Keratinocyte (primary cell): Measurements from ENCODE around the gene GSTA2. TPM values are rescaled to one million over a fixed set of nuclear protein-coding genes. Genes with fewer than 3 reads are reported as not detected.
"Not testable (repeated sequence)": the region's sequence is repeated elsewhere in the genome, so short reads cannot be mapped to it uniquely, and the experiment has no call there.

Experiments used
- DNase-seq: peaks from one replicate; pipeline ENCODE4 v3.0.0-alpha.2; 2011; ENCODE audit warnings: low read depth, missing footprints, low spot score
- FAIRE-seq: peaks from 2 replicates; lab custom pipeline; 2011; peaks lifted over from hg19 to GRCh38; lab: Jason Lieb, UNC
- H2AFZ ChIP-seq: 2 replicates; pipeline ENCODE4 v1.6.0; 2012; ENCODE audit warnings: low read length, control low read depth, inconsistent platforms; ENCODE audit not compliant: control insufficient read depth
- H3K27ac ChIP-seq: 2 replicates; pipeline ENCODE4 v1.5.1; 2011; ENCODE audit warnings: low read length; ENCODE audit not compliant: control insufficient read depth, insufficient read depth
- H3K27me3 ChIP-seq: 3 replicates; pipeline ENCODE4 v1.6.0; 2011; ENCODE audit warnings: low read length; ENCODE audit not compliant: control insufficient read depth, insufficient read depth; ENCODE audit errors: extremely low read depth
- H3K36me3 ChIP-seq, 2 experiments: 2 replicates in 1 of 2; 3 replicates in 1 of 2; pipeline ENCODE4 v1.5.1; 2011; ENCODE audit warnings: low read length in 2 of 2, mild to moderate bottlenecking in 1 of 2; ENCODE audit not compliant: control insufficient read depth in 2 of 2, insufficient read depth in 2 of 2; ENCODE audit errors: extremely low read depth in 1 of 2
- H3K4me1 ChIP-seq: 3 replicates; pipeline ENCODE4 v1.5.1; 2011; ENCODE audit warnings: low read length; ENCODE audit not compliant: control insufficient read depth, insufficient read depth; ENCODE audit errors: extremely low read depth
- H3K4me2 ChIP-seq: 3 replicates; pipeline ENCODE4 v1.6.0; 2011; ENCODE audit warnings: low read depth, low read length; ENCODE audit not compliant: control insufficient read depth, insufficient read depth; ENCODE audit errors: extremely low read depth
- H3K4me3 ChIP-seq, 3 experiments: fragments of 200-600 bp in 1 of 3; sonication (generic) in 1 of 3; 2 replicates in 2 of 3; 3 replicates in 1 of 3; pipeline ENCODE4 v1.5.1; 2011 to 2016; ENCODE audit warnings: low read length in 3 of 3, mild to moderate bottlenecking in 3 of 3, control low read depth in 2 of 3, inconsistent platforms in 1 of 3, low read depth in 1 of 3, mixed read lengths in 1 of 3, mixed run types in 1 of 3, moderate library complexity in 1 of 3; ENCODE audit not compliant: control insufficient read depth in 2 of 3, insufficient read depth in 2 of 3; ENCODE audit errors: extremely low read depth in 1 of 3
- H3K79me2 ChIP-seq: 2 replicates; pipeline ENCODE4 v1.6.0; 2012; ENCODE audit warnings: low read length; ENCODE audit not compliant: control insufficient read depth, insufficient read depth
- H3K9ac ChIP-seq: 3 replicates; pipeline ENCODE4 v1.6.0; 2011; ENCODE audit warnings: low read length; ENCODE audit not compliant: control insufficient read depth, insufficient read depth; ENCODE audit errors: extremely low read depth
- H3K9me1 ChIP-seq: 3 replicates; pipeline ENCODE4 v1.6.0; 2011; ENCODE audit warnings: low read length; ENCODE audit not compliant: control insufficient read depth, insufficient read depth; ENCODE audit errors: extremely low read depth
- H3K9me3 ChIP-seq: 2 replicates; pipeline ENCODE4 v1.5.1; 2012; ENCODE audit warnings: low read depth, low read length; ENCODE audit not compliant: control insufficient read depth
- H4K20me1 ChIP-seq: 3 replicates; pipeline ENCODE4 v1.6.0; 2011; ENCODE audit warnings: low read length; ENCODE audit not compliant: control insufficient read depth, insufficient read depth; ENCODE audit errors: extremely low read depth
- CTCF ChIP-seq, 3 experiments: IDR thresholded peaks in 1 of 3; conservative IDR thresholded peaks in 1 of 3; optimal IDR thresholded peaks in 1 of 3; 2 replicates in 2 of 3; 3 replicates in 1 of 3; pipeline versions ENCODE3 to v1.5.1; 2011; ENCODE audit warnings: low read length in 3 of 3, mild to moderate bottlenecking in 3 of 3, moderate library complexity in 2 of 3, control low read depth in 1 of 3, inconsistent platforms in 1 of 3; ENCODE audit not compliant: insufficient read depth in 2 of 3; ENCODE audit errors: extremely low read depth in 1 of 3
- EZH2 ChIP-seq: IDR thresholded peaks from one replicate; pipeline ENCODE4 v1.6.1; 2012; ENCODE audit warnings: inconsistent platforms, mild to moderate bottlenecking, low read length, moderate library complexity
- dilution Hi-C: fragments of 300-500 bp; cut with MboI; formaldehyde crosslinking; loops from one replicate; pipeline ENCODE4 v1.7.0; 2020; ENCODE audit warnings: low sequenced_read_pairs; ENCODE audit not compliant: extremely low pct_ligation_motif_present
- polyA plus RNA-seq, 5 experiments: library from polyadenylated mRNA; depleted of rRNA in 3 of 5; stranded (reverse) in 3 of 5; stranded (forward) in 1 of 5; unstranded in 1 of 5; fragments of >200 nt; gene quantifications; 1 replicate in 1 of 5; 2 replicates in 3 of 5; 3 replicates in 1 of 5; pipeline versions ENCODE4 v1.2.1 to v1.2.3, GENCODE V29; 2011 to 2012; ENCODE audit warnings: missing spikeins in 2 of 5, low read depth in 1 of 5, low replicate concordance in 1 of 5

GSTA2 gene
- polyA plus RNA-seq, 1 donor (not counting 4 experiments of a cell fraction or from before 2014, with no cell fraction given) = not detected

- Histone ChIP-seq H3K4me1 (no peaks in the 10 kb centered on the region), H3K9me1 (no peaks in the 10 kb centered on the region), H3K27ac (no peak overlapping the region), H2AFZ (no peak overlapping the region), H3K79me2 (no peaks in the 10 kb centered on the region), H3K9me3 (no peaks in the 10 kb centered on the region), H3K4me3 (no peak overlapping the region), H3K4me2 (no peak overlapping the region), H4K20me1 (no peaks in the 10 kb centered on the region), H3K36me3 (no peaks in the 10 kb centered on the region), H3K9ac (no peak overlapping the region), H3K27me3 (no peaks in the 10 kb centered on the region)
- TF ChIP-seq EZH2 = no peak
- no peak for FAIRE-seq
- dilution Hi-C loops = no loop called here
- DNase-seq = no peak
Measured at GRCh38 chr6:52752310-52752709, 11.0 kb downstream of the GSTA2 start.

GRCh38 chr6:52749556-52750152 lies 13.6 kb downstream of the GSTA2 start:
- H2AFZ ChIP-seq = no peak overlapping the region
- no peak overlapping the region for H3K4me3 ChIP-seq
- no peaks in the 10 kb centered on the region for H3K79me2 ChIP-seq
- no peak for TF ChIP-seq EZH2
- TF ChIP-seq CTCF (optimal IDR thresholded peaks at IDR 0.05 in 1 of 3, IDR thresholded peaks at IDR 0.05 in 1 of 3, conservative IDR thresholded peaks at IDR 0.05 in 1 of 3; ENCODE audit: extremely low read depth in 1 of 3, insufficient read depth in 2 of 3, low read length in 3 of 3) = no peak
- no peak overlapping the region for H3K27ac ChIP-seq
- no peaks in the 10 kb centered on the region for H3K4me1 ChIP-seq
- no peaks in the 10 kb centered on the region for H3K9me1 ChIP-seq
- DNase-seq (no peak), FAIRE-seq (no peak)
- no peaks in the 10 kb centered on the region for H3K9me3 ChIP-seq
- H3K9ac ChIP-seq = no peak overlapping the region
- dilution Hi-C loops = no loop called here
- H3K27me3 ChIP-seq = no peaks in the 10 kb centered on the region
- no peaks in the 10 kb centered on the region for H3K36me3 ChIP-seq
- H3K4me2 ChIP-seq = no peak overlapping the region
- H4K20me1 ChIP-seq = no peaks in the 10 kb centered on the region

GRCh38 chr6:52747301-52747700 lies 16.0 kb downstream of the GSTA2 start:
- H3K27me3 ChIP-seq, H3K9me1 ChIP-seq, DNase-seq, H3K79me2 ChIP-seq, H3K27ac ChIP-seq, H4K20me1 ChIP-seq, H3K9me3 ChIP-seq, H3K9ac ChIP-seq, H3K36me3 ChIP-seq, H3K4me2 ChIP-seq, FAIRE-seq, dilution Hi-C loops, H3K4me3 ChIP-seq, H3K4me1 ChIP-seq, H2AFZ ChIP-seq: not testable (repeated sequence)
